ENCODE results near the gene CISD2. TPM values are rescaled to one million over a fixed set of nuclear protein-coding genes. Genes with fewer than 3 reads are reported as not detected.

CISD2 gene
- total and polyA plus RNA-seq, 2 donors (not counting 1 experiment from before 2014, with no cell fraction given), result 30.8 to 46.2 TPM

DNA sequence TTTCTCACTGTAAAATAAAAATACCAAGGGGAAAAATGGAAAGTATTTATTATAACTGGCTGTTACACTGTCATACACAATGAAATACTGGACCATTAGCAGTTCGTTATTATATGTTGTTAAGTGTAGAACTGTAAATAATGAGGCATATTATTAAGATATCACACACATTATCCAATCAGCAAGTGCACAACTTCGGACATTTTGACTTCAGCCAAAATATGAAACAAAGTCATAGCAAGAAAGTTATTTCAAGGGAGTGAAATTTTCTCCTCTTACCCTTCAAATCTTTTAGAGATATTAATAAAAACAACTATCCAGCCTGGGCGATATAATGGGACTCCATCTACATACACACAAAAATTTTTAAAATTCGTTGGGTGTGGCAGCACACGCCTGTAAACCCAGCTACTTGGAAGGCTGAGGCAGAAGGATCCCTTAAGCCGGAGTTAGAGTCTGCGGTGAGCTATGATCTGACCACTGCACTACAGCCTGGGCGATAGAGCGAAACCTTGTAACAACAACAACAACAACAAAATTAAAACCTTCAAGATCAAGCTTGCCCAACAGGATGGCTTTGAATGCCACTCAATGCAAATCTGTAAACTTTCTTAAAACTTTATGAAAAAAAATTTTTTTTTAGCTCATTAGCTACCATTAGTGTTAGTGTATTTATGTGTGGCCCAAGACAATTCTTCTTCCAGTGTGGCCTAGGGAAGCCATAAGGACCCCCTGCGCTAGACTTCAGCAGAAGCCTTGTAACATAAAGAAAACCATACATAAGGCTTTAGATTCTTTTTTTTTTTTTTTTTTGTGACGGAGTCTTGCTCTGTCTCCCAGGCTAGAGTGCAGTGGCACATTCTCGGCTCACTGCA lies 1.3 kb upstream of the CISD2 start:
- Histone ChIP-seq H3K9me3 (ENCODE audit: control insufficient read depth, insufficient read depth, low read depth, low read length) (no peaks in the 10 kb centered on the region), H3K4me3 (replicated peaks in 1 of 4; ENCODE audit: control extremely low read depth in 1 of 4, insufficient read depth in 1 of 4, low read depth in 3 of 4, low read length in 4 of 4) (peak overlapping the region; percentile 86 to 98 (median 92)), H3K27ac (ENCODE audit: insufficient read depth, low read length) (peak overlapping the region; percentile 93), H3K9ac (ENCODE audit: insufficient read depth, low read length) (no peak overlapping the region), H3K4me1 (ENCODE audit: control insufficient read depth, extremely low read depth, insufficient read depth, low read length) (peaks cover 7% of the 10 kb centered on the region), H4K20me1 (ENCODE audit: control insufficient read depth, extremely low read depth, insufficient read depth, low read length) (no peaks in the 10 kb centered on the region), H2AFZ (ENCODE audit: low read length) (peak overlapping the region; percentile 49), H3K4me2 (ENCODE audit: extremely low read depth, insufficient read depth, low read length) (peak overlapping the region; percentile 89), H3K36me3 (ENCODE audit: control insufficient read depth, insufficient read depth, low read length) (no peaks in the 10 kb centered on the region), H3K79me2 (ENCODE audit: control insufficient read depth, insufficient read depth, low read length) (peaks cover 32% of the 10 kb centered on the region), H3K27me3 (ENCODE audit: control insufficient read depth, insufficient read depth, low read length) (no peaks in the 10 kb centered on the region)
- no peak for DNase-seq (ENCODE audit: low read depth in 2 of 2)
- TF ChIP-seq, protein P1, sequence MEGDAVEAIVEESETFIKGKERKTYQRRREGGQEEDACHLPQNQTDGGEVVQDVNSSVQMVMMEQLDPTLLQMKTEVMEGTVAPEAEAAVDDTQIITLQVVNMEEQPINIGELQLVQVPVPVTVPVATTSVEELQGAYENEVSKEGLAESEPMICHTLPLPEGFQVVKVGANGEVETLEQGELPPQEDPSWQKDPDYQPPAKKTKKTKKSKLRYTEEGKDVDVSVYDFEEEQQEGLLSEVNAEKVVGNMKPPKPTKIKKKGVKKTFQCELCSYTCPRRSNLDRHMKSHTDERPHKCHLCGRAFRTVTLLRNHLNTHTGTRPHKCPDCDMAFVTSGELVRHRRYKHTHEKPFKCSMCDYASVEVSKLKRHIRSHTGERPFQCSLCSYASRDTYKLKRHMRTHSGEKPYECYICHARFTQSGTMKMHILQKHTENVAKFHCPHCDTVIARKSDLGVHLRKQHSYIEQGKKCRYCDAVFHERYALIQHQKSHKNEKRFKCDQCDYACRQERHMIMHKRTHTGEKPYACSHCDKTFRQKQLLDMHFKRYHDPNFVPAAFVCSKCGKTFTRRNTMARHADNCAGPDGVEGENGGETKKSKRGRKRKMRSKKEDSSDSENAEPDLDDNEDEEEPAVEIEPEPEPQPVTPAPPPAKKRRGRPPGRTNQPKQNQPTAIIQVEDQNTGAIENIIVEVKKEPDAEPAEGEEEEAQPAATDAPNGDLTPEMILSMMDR (conservative IDR thresholded peaks at IDR 0.05 in 1 of 2, IDR thresholded peaks at IDR 0.05 in 1 of 2; ENCODE audit: low read depth in 1 of 2, low read length in 2 of 2), result no peak
- TF ChIP-seq EZH2 (IDR thresholded peaks at IDR 0.05; ENCODE audit: low read length, missing control alignments), result no peak

- Histone ChIP-seq H3K9me3 (ENCODE audit: control insufficient read depth, insufficient read depth, low read depth, low read length) (no peaks in the 10 kb centered on the region), H3K9ac (ENCODE audit: insufficient read depth, low read length) (peak overlapping the region; percentile 82), H3K27me3 (ENCODE audit: control insufficient read depth, insufficient read depth, low read length) (no peaks in the 10 kb centered on the region), H3K79me2 (ENCODE audit: control insufficient read depth, insufficient read depth, low read length) (peaks cover 39% of the 10 kb centered on the region), H2AFZ (ENCODE audit: low read length) (peak overlapping the region; percentile 94), H3K27ac (ENCODE audit: insufficient read depth, low read length) (peak overlapping the region; percentile 93), H3K4me3 (replicated peaks in 1 of 4; ENCODE audit: control extremely low read depth in 1 of 4, insufficient read depth in 1 of 4, low read depth in 3 of 4, low read length in 4 of 4) (peak overlapping the region; percentile 86 to 98 (median 92)), H3K4me2 (ENCODE audit: extremely low read depth, insufficient read depth, low read length) (peak overlapping the region; percentile 89), H4K20me1 (ENCODE audit: control insufficient read depth, extremely low read depth, insufficient read depth, low read length) (no peaks in the 10 kb centered on the region), H3K36me3 (ENCODE audit: control insufficient read depth, insufficient read depth, low read length) (no peaks in the 10 kb centered on the region), H3K4me1 (ENCODE audit: control insufficient read depth, extremely low read depth, insufficient read depth, low read length) (peaks cover 7% of the 10 kb centered on the region)
- TF ChIP-seq EZH2 (IDR thresholded peaks at IDR 0.05; ENCODE audit: low read length, missing control alignments), result no peak
- DNase-seq (ENCODE audit: low read depth in 2 of 2), result no peak
These were observed 525 bp upstream of the CISD2 start for GRCh38 chr4:102868153-102868780.

DNA sequence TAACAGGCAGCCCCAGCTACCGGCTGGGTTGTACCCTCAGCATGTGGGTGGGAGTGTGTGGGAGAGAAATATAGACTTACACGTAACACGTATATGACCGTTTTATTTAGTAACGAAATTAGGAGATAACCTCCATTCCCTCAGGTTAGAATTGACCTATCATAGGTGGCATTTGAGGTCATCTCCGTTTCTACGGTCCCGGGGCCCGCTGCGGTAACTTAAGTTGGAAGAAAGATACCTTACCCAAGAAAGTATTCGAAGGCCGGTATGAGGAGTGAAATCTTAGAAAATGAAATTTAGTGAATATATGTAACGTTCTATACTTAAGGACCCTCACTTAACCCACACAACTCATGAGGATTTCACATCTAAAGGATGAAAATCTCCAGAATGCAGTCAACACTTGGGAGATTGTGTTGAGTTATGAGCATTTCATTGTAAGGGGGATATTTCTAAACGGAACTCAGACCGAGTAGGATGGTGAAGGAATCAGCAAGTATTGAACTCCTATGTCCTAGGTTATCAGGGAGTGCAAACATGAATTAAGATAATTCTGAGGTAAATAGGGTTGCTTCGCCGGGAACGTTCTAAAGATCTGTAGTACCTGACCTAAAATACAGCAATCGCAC lies 891 bp downstream of the CISD2 start:
- Histone ChIP-seq H3K79me2 (ENCODE audit: control insufficient read depth, insufficient read depth, low read length) (peaks cover 39% of the 10 kb centered on the region), H3K4me2 (ENCODE audit: extremely low read depth, insufficient read depth, low read length) (peak overlapping the region; percentile 91), H3K36me3 (ENCODE audit: control insufficient read depth, insufficient read depth, low read length) (no peaks in the 10 kb centered on the region), H3K9ac (ENCODE audit: insufficient read depth, low read length) (peak overlapping the region; percentile 82), H3K4me3 (replicated peaks in 1 of 4; ENCODE audit: control extremely low read depth in 1 of 4, insufficient read depth in 1 of 4, low read depth in 3 of 4, low read length in 4 of 4) (peak overlapping the region; percentile 86 to 98 (median 98)), H2AFZ (ENCODE audit: low read length) (peak overlapping the region; percentile 98), H3K4me1 (ENCODE audit: control insufficient read depth, extremely low read depth, insufficient read depth, low read length) (peaks cover 7% of the 10 kb centered on the region), H3K27me3 (ENCODE audit: control insufficient read depth, insufficient read depth, low read length) (no peaks in the 10 kb centered on the region), H4K20me1 (ENCODE audit: control insufficient read depth, extremely low read depth, insufficient read depth, low read length) (no peaks in the 10 kb centered on the region), H3K9me3 (ENCODE audit: control insufficient read depth, insufficient read depth, low read depth, low read length) (no peaks in the 10 kb centered on the region), H3K27ac (ENCODE audit: insufficient read depth, low read length) (peak overlapping the region; percentile 93)
- no peak for TF ChIP-seq EZH2 (IDR thresholded peaks at IDR 0.05; ENCODE audit: low read length, missing control alignments)
- DNase-seq (ENCODE audit: low read depth in 2 of 2), result no peak

Measured in fibroblast of lung (primary cell).